GM23248 (cell line): ENCODE results near the gene OBP2A.
"Not testable (repeated sequence)": the region's sequence is repeated elsewhere in the genome, so short reads cannot be mapped to it uniquely, and the experiment has no call there.

Experiments
- EZH2 ChIP-seq: fragments of 200-600 bp; sonication (generic); IDR thresholded peaks from 2 replicates; pipeline ENCODE4 v1.6.1; 2018; ENCODE audit warnings: antibody characterized with exemption, mild to moderate bottlenecking; ENCODE audit not compliant: insufficient read depth, poor library complexity, severe bottlenecking
- EZH2phosphoT487 ChIP-seq: fragments of 200-600 bp; sonication (generic); IDR thresholded peaks from 2 replicates; pipeline ENCODE4 v1.6.1; 2018; ENCODE audit warnings: antibody characterized with exemption, moderate library complexity, mild to moderate bottlenecking, low read depth; ENCODE audit not compliant: insufficient read depth

DNA sequence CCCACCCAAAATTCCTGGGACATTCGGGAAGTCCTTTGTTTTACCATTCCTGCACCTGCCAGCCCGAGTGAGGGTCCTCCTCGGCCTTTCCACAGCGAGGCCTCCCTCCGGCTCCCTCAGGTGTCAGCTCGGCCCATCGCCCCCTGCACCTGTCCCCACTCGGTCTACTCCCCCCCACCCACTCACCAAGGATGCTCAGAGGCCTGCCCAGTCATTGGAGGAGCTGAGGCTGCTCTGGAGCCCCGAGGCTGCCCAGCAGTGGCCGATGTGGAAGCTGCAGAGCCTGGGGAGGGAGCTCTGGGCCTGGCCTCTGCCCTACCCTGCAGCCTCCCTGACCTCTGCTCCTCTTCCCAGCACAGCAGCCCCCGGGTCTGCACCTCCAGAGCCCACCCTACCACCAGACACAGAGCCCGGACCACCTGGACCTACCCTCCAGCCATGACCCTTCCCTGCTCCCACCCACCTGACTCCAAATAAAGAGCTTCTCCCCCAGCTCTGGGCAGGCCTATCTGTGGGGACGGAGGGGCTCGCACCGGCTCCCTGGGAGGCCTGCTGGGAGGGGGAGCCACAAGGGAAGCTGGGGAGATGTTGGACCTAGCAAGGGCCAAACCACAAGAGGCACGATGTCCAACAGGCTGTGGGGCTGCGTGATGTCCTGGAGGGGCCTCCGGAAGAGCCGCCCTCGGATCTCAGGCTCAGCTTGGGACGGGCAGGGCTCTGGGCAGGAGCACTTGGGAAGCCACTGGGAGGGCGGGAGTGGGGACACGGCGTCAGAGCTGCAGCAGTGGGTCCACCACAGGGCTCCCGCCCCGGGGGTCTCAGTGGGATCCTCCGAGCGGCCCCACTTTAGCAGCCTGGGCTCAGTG lies 3.8 kb downstream of the OBP2A start:
- TF ChIP-seq EZH2phosphoT487, EZH2: not testable (repeated sequence)
